NOMO-1 treated with dmso at 0.1 percent for 144 hours (cell line): ENCODE data around the gene CDCA3.

Source experiments
- DNase-seq: peaks from one replicate; lab custom pipeline; 2025; ENCODE audit not compliant: unreplicated experiment; lab: John Stamatoyannopoulos, UW

Gene CDCA3

GRCh38 chr12:6855322-6855721, 4.2 kb upstream of the CDCA3 start:
- DNase-seq: no peak

GRCh38 chr12:6854036-6854435, 3.0 kb upstream of the CDCA3 start:
- DNase-seq: no peak

- DNase-seq: no peak
Measured at GRCh38 chr12:6853626-6854025, 2.5 kb upstream of the CDCA3 start.

- DNase-seq: no peak
Measured at GRCh38 chr12:6852651-6853354, 1.7 kb upstream of the CDCA3 start.

- peak; percentile 99 for DNase-seq
Measured at GRCh38 chr12:6851921-6852650, 1.0 kb upstream of the CDCA3 start, which contains the start of gene USP5. Gene USP5, plus strand, starts transcription at chr12:6852150. Its CDS starts 30 bp downstream, at chr12:6852180.

- no peak for DNase-seq
Measured at GRCh38 chr12:6850796-6851152, 312 bp downstream of the CDCA3 start.

- no peak for DNase-seq
Measured at GRCh38 chr12:6849976-6850560, 1.0 kb downstream of the CDCA3 start.

GRCh38 chr12:6849427-6849826, 1.7 kb downstream of the CDCA3 start:
- DNase-seq: no peak

- no peak for DNase-seq
Measured at GRCh38 chr12:6847676-6848075, 3.4 kb downstream of the CDCA3 start.

GRCh38 chr12:6846316-6846869, 4.7 kb downstream of the CDCA3 start:
- DNase-seq: no peak

- no peak for DNase-seq
Measured at GRCh38 chr12:6845395-6845794, 5.7 kb downstream of the CDCA3 start.

GRCh38 chr12:6843118-6843902, 7.8 kb downstream of the CDCA3 start:
- DNase-seq: no peak

GRCh38 chr12:6842075-6842474, 9.0 kb downstream of the CDCA3 start:
- DNase-seq: no peak

- DNase-seq: no peak
Measured at GRCh38 chr12:6840761-6841515, 10.1 kb downstream of the CDCA3 start, which contains the start of gene GNB3. Gene GNB3, plus strand, starts transcription at chr12:6840925. Its CDS starts 363 bp downstream, at chr12:6841288.

- no peak for DNase-seq
Measured at GRCh38 chr12:6840330-6840729, 10.8 kb downstream of the CDCA3 start.

GRCh38 chr12:6839482-6840201, 11.4 kb downstream of the CDCA3 start:
- no peak for DNase-seq

- no peak for DNase-seq
Measured at GRCh38 chr12:6838854-6839253, 12.2 kb downstream of the CDCA3 start.

GRCh38 chr12:6837370-6838060, 13.6 kb downstream of the CDCA3 start:
- DNase-seq: no peak

- no peak for DNase-seq
Measured at GRCh38 chr12:6836851-6837250, 14.2 kb downstream of the CDCA3 start.
